Stimulated activated CD4-positive, alpha-beta T cell treated with anti-CD3 and anti-CD28 coated beads, Interleukin-2, amount 100 ng/mL, for 4 hours (primary cell): ENCODE results near the gene COL4A1.
"Not testable (repeated sequence)": the region's sequence is repeated elsewhere in the genome, so short reads cannot be mapped to it uniquely, and the experiment has no call there.

ENCODE experiments used
- DNase-seq: peaks from one replicate; pipeline ENCODE4 v3.0.0-alpha.2; 2020; ENCODE audit warnings: low read depth

The COL4A1 gene

DNA sequence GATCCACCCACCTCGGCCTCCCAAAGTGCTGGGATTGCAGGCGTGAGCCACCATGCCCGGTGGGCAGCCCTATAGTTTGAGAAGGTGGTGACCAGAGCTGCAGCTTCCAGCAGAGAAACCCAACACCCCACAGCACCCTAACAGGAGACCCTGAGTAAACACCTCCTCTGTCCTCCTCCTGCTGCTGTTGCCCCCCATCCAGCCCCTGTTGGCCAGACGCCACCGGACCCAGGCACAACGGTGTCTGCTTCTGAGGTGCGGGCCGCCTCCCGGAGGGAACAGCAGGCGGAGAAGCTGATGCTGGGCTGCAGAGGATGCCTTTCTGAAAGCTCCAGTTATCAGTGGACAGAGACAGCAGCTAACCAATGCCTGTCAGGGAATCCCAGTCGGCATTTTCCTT, 175.5 kb downstream of the COL4A1 start:
- DNase-seq: no peak

DNA sequence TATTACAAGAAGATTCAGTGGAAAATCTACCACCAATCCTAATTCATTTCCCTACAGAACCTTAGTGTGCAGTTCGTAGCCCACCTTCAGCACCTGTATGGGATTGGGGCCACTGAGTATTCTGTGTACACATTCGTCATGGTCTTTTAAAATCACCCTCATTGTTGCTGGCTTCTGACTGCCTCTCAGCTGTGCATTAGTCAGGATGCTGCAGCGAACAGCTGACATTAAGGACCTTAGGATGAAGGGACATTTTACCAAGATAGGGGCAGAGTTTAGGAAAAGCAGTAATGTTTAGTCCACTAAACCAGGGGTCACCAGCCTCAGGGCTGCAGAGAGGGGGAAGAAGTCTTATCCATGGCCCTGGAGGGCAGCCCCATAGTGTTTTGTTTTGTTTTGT, 176.5 kb downstream of the COL4A1 start:
- no peak for DNase-seq

DNA sequence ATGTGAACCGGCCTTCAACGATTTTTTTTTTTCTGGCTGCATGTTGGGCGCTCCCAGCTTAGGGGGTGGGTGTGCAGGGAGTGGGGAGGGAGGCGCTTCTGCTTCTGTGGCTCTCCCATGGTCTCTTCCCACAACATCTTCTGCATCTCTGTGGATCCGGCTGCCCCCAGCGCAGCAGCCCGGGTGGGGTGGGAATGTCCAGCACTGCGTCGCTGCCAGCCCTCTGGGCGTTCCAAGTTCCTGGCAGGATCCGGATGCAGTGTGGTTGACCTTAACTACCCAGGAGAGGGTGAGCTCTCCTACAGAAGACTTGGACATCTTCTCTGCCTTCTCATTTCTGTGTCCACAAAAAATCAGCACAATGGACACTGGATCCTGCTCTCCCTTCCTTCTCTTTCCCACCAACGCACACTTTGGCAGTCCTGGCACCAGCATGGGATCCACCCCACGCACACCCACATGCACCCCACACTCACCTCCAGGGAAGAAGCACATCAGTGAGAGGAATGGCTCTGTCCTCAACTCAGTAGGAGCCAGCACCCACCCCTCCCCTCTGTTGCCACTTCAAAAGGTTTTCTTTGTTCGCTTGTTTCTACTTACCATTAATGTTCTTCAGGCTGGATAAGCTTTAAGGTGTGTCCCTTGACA, 177.3 kb downstream of the COL4A1 start:
- DNase-seq: no peak

DNA sequence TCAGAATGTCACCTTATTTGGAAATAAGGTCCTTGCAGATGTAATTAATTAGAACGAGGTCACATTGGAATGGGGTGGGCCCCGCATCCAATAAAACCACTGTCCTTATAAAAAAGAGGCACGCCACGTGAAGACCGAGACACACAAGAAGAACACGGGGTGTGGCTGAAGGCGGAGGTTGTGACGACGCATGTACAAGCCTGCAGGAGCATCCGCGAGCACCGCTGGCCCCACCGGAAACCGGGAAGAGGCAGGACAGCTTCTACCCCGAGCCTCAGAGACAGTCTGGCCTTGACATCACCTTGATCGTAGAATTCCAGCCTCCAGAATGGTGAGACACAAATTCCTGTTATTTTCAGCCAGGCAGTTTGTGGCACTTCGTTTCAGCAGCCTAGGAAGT, 177.9 kb downstream of the COL4A1 start:
- no peak for DNase-seq

DNA sequence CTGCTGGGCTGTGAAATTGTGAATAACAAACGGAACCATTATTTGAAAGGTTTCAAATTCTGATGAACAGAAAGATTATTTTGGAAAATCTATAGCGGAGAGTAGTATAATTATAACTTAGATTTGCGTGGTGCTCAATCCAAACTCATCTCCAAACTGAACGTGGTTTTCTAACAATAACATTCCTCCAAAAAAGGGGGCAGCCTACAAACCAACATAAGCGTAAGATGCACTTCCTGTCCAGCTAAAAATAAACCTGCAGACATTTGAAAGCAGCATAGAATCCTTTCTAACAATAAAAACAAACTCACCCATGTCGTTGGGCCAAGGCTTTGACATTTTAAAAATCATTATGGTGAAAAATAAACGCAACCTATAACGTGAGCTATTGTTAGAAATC, 178.4 kb downstream of the COL4A1 start:
- no peak for DNase-seq

DNA sequence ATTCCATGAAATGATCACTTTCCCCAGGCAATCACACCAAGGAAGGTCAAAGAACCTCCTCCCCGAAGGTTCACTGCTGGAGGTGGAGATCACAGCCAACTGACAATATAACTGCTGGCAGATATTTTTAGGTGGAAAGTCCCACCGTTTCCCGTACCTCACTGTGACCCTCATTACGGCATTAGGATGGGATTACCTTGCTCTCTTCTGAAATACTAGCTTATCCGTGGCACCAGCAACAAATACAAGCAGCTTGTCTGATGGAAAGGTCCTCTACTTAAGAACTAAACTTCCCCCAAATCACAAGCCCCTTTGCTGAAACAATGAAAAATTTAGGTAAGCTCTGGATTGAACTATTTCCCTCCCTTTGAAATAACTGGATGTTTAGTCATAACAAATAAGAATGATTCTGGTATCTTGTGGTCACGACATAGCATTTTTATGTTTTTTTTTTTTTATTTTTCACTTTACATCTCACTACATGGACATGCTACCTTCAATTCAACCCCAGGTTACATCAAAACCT, 178.9 kb downstream of the COL4A1 start:
- DNase-seq: no peak

DNA sequence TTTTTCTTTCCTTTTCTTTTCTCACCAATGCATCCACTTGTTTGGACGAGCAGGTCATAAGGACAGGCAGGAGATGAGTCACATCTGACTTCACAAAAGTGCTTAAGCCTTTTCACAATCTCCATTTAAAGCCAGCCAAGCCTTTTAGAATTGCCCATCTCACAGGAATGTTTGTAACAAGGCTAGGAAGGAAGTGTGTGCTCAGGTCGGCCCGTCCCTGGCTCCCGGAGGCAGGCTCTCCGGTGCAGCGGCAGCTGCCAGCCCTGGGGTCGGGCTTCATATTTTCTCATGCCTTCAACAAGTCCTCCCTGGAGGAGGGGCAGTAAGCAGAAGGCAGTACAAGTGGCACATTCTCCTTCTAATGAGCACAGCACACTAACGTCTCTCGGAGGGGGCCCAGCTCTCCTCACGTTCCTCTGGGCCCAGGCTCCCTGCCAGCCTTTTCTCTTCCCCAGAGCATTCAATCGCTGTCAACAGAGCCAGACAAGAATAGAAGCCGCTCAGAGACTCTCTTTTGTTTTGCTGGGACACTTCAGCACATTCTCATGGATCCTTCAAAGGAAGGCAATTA, 180.5 kb downstream of the COL4A1 start:
- no peak for DNase-seq

DNA sequence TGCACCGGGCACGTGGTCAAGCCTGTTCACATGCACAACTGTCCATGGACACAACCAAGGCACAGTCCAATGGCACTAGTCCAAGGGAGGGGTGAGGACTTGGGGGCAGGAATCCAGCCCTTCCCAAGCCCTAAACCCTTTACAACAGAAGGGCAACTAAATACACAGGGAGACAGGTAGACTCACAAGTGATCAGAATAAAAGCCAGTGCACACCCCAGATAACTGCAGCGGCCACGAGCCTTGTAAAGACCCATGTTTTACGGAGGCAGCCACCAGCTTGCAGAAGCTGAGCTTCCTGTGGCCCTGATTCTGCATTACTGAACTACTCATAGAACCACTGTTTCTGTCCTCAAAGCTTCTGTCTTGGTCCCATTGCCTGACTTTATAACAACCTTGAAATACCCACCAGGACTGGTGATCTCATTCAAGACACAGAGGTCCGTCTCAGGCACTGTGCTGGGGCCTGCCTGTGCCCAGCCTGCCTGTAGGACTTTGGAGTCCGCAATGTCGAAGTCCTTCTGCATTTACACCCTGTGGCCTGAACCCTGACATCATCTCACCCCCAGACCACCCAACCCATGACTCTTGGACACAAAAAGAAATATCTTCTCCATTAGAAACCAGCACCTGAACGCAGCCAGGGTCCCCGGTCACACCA, 181.2 kb downstream of the COL4A1 start:
- no peak for DNase-seq

DNA sequence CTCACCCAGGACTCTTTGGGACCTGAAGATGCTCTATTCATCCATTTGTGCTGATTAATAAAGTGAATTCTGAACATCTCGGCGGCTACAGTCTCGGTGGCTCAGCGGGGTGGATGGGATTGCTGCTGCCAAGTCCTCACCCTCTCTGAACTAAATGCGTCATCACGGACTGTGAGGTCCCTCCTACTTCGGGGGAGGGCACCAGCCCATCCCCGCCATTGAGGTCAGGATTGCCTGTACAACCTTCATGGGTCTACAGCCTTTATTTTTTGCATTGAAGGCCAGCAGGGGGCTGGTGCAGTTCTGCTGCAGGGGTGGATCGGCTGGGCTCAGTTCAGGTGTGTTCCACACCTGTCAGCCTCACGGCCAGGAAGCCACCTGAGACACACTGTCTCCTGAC, 181.8 kb downstream of the COL4A1 start:
- no peak for DNase-seq

DNA sequence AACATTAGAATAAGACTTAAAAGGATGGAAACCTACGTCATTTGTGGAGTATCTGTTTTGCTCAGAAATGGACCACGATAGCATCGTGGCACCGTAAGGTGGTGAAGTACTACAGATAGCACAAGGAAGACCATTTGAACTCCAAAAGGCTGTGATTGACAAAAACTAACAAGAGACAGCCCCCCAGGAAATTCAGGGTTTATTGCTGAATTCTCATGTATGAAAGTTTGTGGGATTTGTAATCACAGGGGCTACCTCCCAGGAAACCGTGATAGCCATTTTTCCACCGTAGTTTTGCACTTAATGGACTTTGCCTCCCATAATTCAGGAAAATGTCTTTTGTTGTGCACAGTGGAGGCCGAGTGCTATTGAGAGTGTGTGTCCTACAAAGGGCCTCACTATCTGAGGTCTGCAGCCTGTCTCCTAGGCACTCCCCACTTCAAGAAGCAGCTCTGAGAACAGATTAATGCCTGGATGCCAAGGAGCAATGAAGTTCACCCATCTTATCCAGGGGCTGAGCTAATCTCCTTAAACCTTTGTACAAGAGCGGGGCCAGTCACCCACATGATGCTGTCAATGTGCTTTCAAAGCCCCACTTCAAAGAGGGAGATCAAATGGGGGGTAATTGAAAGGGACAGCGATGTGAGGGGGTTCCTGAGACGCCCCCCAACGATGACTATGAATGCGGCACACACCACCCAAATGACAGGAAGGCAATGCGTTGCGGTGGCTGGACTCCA, 182.6 kb downstream of the COL4A1 start:
- DNase-seq: no peak

DNA sequence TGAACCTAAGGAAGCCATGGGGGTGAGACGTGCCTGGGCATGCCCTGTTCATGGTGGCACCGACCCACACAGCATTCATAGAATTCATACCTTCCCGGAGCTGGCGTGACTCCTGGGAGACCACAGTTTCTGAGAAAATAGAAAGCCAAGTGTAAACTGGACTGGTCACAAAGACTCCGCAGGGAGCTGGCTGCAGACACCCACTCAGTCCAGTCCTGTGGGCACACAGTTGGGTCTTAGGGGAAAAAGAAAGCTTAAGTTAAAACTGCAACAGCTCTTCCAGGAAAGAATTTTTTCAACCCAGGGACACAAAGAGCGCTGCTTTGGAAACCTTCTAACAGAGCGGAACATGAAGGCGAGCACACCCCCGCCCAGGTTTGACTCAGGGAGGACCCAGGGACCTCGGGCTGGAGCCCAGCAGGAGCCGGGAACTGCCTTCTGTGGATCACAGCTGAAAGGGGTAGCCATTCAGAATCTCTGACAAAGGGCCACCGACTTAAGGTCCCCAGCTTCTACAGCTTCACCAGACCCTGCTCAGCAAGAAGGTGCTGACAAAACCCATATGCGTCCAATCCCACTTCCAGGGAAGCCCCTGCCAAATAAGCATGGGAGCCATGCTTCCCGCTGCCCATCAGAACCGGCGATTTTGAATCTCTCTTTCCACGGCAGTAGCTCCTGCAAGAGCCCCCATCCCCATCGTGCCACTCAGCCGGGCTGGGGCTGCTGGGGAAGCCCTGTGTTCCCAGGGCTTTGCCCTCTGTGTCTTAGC, 183.7 kb downstream of the COL4A1 start:
- no peak for DNase-seq

DNA sequence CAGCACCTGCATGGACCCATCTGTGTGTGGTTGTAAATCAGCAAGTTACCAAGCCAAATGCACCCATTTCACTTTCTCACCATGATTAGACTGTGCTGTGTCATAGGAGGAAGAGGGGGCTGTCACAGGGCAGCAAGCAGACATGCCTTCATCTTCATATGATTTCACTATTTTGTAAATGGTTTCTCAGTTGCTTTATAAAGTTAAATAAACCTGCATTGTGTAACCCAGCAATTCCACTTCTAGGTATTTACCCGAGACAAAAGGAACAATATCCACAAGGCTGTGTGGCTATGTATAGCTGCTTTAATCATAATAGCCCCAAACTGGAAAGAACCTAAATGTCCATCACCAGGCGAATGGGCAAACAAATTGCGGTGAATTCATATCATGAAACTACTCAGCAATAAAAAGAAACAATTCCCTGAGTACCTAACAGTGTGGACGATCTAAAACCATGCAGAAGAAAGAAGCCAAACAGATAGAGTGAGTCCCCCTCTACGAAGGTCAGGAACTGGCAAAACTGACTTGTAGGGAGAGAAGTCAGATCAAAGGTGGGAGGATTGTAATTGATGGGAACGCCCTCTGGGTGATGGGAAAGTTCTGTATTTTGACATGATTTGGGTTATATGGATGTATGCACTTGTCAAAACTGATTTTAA, 185.4 kb downstream of the COL4A1 start:
- DNase-seq: no peak

DNA sequence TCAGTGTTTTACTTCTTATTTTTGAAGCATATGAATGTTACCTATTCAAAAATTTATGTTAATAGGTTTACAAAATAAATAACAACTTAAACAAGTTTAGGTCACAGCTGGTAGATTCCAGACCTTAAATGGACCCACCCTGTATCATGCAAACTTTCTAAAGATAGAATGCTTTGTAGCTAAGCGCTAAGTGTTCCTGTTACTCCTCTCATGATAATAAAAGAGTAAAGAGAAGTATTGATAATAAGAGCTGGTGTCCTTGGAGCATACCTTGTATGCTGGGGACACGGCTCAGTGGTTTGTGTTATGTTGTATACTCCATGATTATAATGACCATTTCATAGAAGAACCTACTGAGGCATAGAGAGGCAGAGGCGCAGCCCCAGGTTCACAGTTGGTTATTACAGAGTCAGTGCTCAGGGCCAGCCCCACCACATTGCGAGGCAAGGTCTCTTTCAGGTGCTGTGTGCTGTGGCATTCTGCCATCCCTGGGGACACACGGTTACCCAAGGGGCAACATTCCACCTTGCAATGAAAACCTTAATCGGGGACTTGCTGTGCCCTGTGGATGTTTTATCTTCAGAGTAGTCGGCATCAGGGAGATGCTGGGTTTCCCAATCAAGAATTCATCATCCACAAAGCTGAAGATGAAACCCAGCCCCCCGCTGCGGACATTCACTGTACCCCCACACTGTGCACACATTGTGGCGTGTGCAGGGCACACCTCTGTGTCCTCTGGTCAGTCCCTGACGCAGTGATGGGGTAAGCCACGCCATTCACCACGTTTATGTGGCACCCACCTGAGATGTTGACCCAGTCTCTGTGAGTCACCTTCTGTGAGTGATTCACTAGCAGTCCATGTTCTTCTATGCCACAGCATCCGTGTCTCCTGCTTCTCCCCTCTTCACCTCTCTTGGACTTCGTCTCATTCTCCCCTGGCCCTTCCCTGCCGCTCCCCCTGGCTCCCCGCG, 186.7 kb downstream of the COL4A1 start:
- no peak for DNase-seq

DNA sequence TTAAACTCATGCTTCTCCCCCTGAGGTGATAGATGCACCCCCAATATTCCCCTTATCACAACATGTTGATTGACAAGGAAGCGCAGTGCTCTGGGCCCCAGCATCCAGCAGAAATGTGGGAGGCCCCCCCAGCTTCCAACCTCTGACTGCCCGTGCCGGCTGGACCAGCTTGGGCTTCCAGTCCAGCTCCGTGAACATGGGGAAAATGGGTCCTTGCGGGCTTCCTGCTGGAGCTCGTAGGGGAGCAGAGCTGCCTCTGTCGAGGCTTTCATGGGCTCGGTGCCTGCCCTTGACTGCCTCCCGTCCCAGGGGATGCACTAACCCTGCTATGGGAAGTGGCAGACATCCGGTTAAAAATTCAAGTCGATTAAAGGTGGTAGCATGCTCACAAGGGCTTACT, 188.9 kb downstream of the COL4A1 start:
- no peak for DNase-seq

DNA sequence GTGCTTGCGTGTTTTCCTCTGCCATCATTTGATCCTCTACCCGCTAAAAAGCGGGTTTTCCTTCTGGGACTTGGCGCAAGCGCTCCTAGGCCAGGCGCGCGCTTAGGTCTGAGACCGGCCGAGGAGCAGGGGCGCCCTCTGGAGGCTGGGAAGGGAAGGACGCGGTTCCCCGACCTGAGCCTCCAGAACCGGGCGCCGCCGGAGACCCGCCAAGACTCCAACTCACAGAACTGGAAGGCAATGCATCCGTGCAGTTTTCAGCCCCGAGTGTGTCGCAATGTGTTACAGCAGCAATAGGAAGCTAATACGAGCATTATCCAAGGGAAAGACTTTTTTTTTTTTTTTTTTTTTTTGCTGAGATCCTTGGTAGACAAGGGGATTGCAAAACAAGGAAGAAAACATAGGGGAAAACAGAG, 190.9 kb downstream of the COL4A1 start:
- DNase-seq: no peak

DNA sequence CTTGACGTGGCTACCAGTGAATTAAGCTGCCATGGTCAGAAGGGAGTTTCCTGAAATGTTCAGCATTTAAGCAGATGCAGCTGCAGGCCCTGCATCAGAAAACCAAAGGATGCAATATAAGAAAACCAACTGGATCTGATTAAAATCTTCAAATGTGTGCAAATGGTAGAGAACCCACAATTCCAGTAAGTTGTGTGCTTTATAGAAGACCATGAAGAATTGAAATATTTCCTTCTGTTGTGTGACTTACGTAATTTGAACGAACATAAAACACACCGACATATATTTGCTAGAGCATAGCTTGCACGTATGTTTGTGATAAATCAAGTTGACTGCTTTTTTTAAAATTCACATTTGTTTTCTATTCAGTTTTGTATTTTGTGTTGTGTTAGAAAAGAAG, 191.4 kb downstream of the COL4A1 start:
- DNase-seq: no peak

DNA sequence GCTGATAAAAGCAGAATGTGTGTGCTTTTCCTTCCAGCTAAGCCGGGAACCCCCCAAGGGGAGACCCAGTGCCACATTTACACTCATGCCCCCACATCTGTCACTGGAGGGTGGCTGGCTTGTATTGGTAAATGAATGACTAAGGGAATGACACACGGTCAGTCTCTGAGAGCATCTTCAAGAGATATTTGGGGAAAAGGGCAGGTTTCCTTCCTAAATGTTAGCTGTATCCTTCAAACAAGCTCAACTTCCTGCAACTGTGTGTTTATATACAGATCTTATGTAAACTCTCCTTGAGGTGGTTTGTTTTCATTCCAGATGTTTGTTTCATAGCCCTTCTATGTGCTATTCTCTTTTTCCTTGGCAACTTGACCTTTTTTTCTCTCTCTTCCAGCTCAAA, 192.6 kb downstream of the COL4A1 start:
- no peak for DNase-seq

DNA sequence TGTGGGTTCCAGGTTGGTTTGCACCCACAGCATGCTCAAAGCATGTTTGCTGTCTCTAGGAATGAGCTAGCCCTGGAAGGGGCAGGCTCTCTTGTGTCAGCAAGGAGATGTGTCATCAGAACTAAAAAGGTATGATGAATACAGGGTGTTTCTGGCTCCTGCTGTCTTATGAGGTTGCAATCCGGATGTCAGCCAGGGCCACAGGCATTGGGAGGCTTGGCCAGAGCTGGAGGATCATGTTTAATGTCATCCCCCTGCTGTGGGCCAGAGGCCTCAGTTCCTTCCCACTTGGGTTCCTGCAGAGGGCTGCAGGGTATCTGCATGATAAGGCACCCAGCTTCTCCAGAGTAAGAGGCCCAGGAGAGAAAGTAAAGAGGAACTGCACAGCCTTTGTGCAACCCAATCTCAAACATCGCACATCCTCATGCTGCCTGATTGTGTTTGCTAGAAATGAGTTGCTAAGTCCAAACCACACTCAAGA, 193.6 kb downstream of the COL4A1 start:
- DNase-seq: no peak

DNA sequence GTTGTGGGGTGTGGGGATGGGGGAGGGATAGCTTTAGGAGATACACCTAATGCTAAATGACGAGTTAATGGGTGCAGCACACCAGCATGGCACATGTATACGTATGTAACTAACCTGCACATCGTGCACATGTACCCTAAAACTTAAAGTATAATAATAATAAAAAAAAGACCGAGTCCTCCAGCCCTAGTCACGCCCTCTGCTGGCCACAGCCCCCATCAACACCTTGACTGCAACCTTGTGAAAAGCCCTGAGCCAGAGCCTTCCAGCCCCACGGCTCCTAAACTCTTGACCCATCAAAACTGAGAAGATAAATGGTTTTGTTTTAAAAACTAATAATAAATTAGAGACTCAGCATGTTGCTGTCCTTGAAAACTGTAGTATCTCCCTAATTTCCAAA, 194.6 kb downstream of the COL4A1 start:
- DNase-seq: not testable (repeated sequence)

DNA sequence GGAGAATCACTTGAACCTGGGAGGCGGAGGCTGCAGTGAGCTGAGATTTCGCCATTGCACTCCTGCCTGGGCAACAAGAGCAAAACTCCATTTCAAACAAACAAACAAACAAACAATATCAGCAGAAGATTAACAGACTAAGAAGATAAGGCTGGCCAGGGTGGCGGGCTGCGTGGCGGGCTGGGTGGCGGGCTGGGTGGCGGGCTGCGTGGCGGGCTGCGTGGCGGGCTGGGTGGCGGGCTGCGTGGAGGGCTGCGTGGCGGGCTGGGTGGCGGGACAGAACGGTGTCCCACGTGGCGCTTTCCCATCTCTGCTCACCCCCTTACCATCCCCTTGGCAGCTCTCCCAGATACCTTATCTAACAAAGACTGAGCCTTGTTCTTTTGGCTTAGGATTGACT, 196.2 kb downstream of the COL4A1 start:
- DNase-seq: no peak
